Measurements from ENCODE around the gene MEIS2.

The MEIS2 gene

DNA sequence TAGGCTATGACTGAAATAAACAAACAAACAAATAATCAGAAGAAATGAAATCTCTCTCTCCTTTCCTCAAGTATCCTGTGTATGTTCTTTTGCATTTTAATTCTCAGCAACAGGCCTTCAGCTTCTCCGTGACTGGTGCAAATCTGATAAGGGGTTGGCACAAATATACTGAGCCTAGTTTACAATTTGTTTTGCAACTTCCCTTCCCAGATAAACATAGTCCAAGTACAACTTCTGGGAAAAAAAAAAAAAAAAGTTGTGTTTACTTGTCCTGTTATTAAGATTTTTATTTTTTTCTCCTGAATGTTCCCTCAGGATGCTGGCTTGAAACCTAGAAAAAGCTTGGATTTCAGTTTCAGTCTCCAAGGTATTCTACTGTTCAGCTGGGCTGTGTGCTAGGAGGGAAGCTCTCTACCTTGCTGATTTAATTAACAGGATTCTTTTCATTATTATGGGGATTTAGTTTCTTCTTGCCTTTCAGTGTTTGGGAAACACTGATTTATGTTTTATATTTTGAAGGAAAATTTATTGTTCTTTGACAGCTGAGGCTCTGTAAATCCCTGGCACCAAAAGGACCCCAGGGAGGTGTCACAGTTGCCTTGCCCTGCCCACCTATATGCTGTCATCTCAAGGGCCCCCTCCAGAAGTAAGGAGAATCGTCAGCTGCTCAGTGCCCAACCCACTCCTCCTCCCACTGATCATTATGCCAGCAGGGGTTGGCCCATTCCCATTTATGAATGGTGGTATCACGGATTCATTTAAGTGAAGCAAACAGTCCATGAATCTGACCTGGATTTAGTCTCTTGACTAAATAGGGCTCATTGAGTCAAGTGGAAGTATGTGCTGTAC, 185.2 kb downstream of the MEIS2 start:
- Mint-ChIP-seq H3K4me3 (no peak overlapping the region), H3K36me3 (no peaks in the 10 kb centered on the region), H3K27me3 (no peaks in the 10 kb centered on the region), H3K9me3 (no peaks in the 10 kb centered on the region), H3K4me1 (no peaks in the 10 kb centered on the region), H3K27ac (no peak overlapping the region)
- no peak for ATAC-seq (replicated peaks)
- no peak for DNase-seq

DNA sequence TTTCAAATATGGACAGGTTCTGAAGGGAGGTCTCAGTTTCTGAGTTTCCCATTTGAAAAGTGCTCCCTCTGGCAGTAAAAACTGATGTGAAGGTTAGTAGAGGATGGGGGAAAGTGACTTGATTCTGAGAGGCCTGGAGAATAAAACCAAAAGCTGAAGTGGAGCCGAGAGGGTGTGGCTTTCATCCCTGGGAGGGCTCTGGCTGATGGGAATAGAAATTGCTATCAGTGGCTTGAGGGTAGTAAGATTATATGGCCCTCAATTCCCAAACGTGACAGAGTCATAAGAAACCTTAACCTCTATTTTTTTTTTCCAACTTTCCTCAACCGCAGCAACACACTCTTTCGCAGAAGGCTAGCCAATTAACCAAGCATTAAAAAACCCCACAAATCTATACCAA, 185.9 kb downstream of the MEIS2 start:
- ATAC-seq (replicated peaks) (no peak), DNase-seq (no peak)
- Mint-ChIP-seq H3K27ac (no peak overlapping the region), H3K4me1 (no peaks in the 10 kb centered on the region), H3K27me3 (peaks cover 0 to 4% of the 10 kb centered on the region in 2 donors), H3K4me3 (no peak overlapping the region), H3K36me3 (no peaks in the 10 kb centered on the region), H3K9me3 (no peaks in the 10 kb centered on the region)

DNA sequence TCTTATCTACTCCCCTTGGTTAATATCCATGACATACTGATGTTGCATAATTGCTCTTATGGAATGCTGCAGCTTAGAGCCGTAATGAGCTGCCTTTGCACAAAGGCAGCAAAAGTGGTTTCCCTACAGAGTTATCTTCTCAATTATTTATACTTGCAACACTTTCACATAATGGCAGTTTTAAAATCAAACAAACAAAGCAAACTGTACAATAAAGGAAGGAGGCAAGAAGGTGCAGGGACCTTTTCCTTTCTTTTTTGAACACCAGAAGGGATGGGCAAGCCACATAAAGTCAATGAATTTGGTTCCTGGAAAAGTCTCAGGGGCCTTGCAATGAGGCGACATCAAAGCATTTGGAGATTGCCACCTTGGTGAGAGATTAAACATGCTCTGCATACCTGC, 188.0 kb downstream of the MEIS2 start:
- no peaks in the 10 kb centered on the region for H3K36me3 Mint-ChIP-seq
- ATAC-seq (replicated peaks) (no peak), DNase-seq (no peak)
- H3K9me3 Mint-ChIP-seq, result no peaks in the 10 kb centered on the region
- no peak overlapping the region for H3K4me3 Mint-ChIP-seq
- peaks cover 0 to 5% of the 10 kb centered on the region in 2 donors for H3K27me3 Mint-ChIP-seq
- H3K4me1 Mint-ChIP-seq, result no peaks in the 10 kb centered on the region
- no peak overlapping the region for H3K27ac Mint-ChIP-seq

DNA sequence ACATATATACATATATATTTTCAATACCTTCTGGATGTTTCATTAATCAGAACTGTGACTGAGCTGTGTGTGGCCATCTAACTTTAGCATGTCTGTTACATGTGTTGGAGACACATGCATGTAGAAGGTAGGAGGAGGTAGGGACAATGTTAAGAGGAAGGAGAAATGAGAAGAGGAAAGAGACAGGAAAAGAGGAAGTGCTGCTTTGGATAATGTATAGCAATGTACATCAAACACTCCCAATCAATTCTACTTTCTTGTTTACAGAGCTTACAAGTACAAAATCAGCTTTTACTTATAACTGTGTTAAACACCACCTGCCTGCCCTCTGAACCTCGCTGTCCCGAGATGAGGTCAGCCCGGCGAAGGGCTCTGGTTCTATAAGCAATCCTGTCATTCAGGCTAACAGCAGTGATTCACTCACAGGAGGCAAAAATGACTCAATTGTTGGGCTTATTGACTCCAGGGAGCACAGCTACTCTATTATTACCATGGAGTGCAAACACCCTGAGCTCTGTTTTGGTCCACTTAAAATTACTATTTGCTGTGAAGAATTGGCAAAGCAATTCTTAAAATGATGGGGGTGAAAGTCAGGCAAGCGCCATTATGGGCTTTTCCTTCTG, 188.9 kb downstream of the MEIS2 start:
- H3K36me3 Mint-ChIP-seq, result no peaks in the 10 kb centered on the region
- H3K27me3 Mint-ChIP-seq, result peaks cover 0 to 5% of the 10 kb centered on the region in 2 donors
- no peaks in the 10 kb centered on the region for H3K4me1 Mint-ChIP-seq
- no peak overlapping the region for H3K27ac Mint-ChIP-seq
- H3K4me3 Mint-ChIP-seq, result no peak overlapping the region
- no peak for DNase-seq
- no peak for ATAC-seq (replicated peaks)
- no peaks in the 10 kb centered on the region for H3K9me3 Mint-ChIP-seq

DNA sequence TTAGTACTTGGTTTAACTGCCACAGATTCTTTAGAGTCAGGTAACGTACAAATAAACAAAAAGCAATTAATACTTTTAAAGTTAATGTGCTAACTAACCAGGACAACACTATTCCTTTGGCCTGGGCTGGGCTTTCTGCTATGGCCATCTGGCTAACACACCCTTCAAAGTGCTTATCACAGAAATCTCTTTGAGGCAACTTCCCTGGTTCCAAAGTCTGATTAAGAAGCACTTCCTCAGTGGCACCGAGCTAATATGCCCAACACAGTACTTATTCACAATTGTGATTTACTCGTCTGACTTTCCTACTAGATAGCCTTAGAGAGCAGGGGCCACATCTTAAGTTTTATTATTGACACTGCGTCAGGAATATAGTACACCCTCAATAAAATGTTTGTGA, 191.4 kb downstream of the MEIS2 start:
- Mint-ChIP-seq H3K27ac (no peak overlapping the region), H3K27me3 (peaks cover 0 to 5% of the 10 kb centered on the region in 2 donors), H3K4me3 (no peak overlapping the region), H3K36me3 (no peaks in the 10 kb centered on the region), H3K9me3 (no peaks in the 10 kb centered on the region), H3K4me1 (no peaks in the 10 kb centered on the region)
- DNase-seq (no peak), ATAC-seq (replicated peaks) (no peak)

DNA sequence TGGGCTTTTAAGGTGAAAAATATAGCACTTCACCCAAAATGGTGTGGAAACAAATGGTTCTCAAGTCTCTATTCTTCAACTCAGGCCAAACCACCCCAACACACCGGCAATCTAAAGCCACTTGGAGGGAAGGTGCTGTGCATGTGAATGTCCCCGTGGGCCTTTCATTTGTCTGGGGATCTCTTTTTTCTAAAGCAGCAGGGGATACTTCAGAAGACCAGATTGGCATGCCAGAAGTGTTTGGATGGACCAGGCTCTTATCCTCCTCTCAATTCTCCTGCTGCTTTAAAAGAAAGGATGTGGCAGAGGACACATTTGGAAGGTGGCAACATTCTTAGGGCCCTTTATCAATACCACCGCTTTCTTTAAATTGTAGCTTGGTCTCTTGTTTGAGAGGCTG, 193.1 kb downstream of the MEIS2 start:
- ATAC-seq (replicated peaks) (no peak), DNase-seq (no peak)
- H3K36me3 Mint-ChIP-seq, result no peaks in the 10 kb centered on the region
- H3K4me3 Mint-ChIP-seq, result no peak overlapping the region
- H3K27me3 Mint-ChIP-seq, result peaks cover 0 to 5% of the 10 kb centered on the region in 2 donors
- no peak overlapping the region for H3K27ac Mint-ChIP-seq
- no peaks in the 10 kb centered on the region for H3K9me3 Mint-ChIP-seq
- H3K4me1 Mint-ChIP-seq, result no peaks in the 10 kb centered on the region

DNA sequence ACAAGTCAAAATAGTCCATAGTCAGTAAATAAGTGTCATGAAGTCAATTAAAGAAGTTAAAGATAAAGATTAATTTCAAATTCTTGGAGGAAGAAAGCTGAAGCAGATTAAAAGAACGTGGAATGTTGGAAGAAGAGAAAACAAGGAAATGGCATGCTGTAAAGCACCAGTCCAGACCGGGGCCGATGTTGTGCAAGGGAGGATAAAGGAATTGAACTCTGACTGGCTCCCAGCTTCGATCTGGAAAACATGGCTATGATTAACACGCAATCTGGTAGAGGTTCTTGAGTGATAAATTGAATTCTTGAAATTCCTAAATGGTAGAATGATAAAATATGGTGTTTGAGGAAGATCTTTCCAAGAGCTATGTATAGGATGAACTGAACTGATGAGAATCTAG, 194.4 kb downstream of the MEIS2 start:
- Mint-ChIP-seq H3K36me3 (no peaks in the 10 kb centered on the region), H3K4me3 (no peak overlapping the region), H3K27ac (no peak overlapping the region), H3K4me1 (no peaks in the 10 kb centered on the region), H3K9me3 (no peaks in the 10 kb centered on the region), H3K27me3 (peaks cover 0 to 5% of the 10 kb centered on the region in 2 donors)
- DNase-seq (no peak), ATAC-seq (replicated peaks) (no peak)

DNA sequence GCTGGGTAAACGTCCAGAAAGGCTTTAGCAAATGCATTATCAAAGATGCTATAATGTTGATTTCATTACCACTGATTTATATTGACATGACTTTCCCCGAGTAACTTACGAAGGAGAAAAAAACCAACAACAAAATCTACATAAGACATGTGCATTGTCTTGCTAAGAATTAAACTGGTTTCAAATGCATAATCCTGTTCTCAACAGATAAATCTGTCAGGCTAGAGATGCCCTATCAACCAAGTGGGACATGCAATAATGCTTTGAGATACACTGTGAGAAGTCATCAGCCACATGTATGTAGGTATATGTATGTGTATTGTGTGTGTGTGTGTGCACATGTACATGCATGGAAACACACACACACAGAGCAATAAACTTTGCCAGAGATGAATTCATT, 195.6 kb downstream of the MEIS2 start:
- Mint-ChIP-seq H3K27me3 (peaks cover 0 to 4% of the 10 kb centered on the region in 2 donors), H3K36me3 (no peaks in the 10 kb centered on the region), H3K4me1 (no peaks in the 10 kb centered on the region), H3K9me3 (no peaks in the 10 kb centered on the region), H3K4me3 (no peak overlapping the region), H3K27ac (no peak overlapping the region)
- ATAC-seq (replicated peaks) (no peak), DNase-seq (no peak)

DNA sequence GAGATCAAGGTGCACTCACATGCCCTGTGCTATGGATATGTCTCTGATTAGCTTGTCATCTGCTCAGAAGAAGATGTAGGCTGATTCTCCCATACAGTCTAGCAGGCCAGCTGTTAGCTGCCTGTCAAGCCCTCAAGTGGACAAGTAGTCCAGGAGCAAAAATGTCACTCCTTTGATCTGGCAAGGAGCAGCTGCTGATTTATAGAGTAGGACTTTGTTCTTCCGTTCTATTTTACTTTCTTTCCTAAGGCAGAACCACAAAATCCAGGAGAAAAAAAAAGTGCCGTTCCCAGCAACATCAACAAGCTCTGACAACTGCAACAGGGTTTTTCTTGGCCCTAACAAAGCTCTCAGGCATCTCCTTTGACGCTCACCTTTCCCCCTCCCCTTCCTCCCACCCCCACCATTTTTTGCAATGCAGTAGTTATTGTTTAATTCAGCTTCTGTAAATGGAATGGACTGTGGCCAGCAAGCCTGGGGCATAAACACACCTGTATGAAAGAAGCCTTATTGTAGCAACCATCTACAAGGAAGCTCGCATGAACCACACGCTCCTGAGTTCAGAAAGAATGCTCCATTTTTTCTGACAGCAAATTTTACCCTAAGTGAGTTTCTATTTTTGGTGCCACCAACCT, 196.3 kb downstream of the MEIS2 start:
- ATAC-seq (replicated peaks) (no peak), DNase-seq (no peak)
- H3K4me1 Mint-ChIP-seq, result no peaks in the 10 kb centered on the region
- no peaks in the 10 kb centered on the region for H3K27me3 Mint-ChIP-seq
- no peaks in the 10 kb centered on the region for H3K9me3 Mint-ChIP-seq
- no peak overlapping the region for H3K27ac Mint-ChIP-seq
- no peaks in the 10 kb centered on the region for H3K36me3 Mint-ChIP-seq
- no peak overlapping the region for H3K4me3 Mint-ChIP-seq

DNA sequence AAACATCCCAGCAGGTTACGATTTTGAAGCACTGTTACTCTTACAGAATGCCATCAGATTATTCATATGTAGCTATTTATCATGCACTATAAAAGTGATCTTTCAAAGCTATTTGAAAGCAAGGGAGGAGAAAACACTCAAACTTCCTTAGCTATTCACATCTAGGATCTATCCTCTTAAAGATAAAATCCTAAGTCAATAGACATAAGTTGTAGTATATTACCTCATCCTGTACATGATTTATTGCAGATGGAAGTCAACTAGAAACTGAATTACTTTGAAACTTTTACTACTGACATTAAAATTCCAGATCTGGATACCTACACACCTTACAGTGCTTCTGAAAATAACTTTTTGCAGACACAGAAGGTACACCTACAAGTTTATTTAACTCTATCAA, 197.2 kb downstream of the MEIS2 start:
- Mint-ChIP-seq H3K9me3 (no peaks in the 10 kb centered on the region), H3K36me3 (no peaks in the 10 kb centered on the region), H3K27ac (no peak overlapping the region), H3K4me1 (no peaks in the 10 kb centered on the region), H3K27me3 (peaks cover 4 to 5% of the 10 kb centered on the region in 2 donors), H3K4me3 (no peak overlapping the region)
- no peak for DNase-seq
- no peak for ATAC-seq (replicated peaks)

DNA sequence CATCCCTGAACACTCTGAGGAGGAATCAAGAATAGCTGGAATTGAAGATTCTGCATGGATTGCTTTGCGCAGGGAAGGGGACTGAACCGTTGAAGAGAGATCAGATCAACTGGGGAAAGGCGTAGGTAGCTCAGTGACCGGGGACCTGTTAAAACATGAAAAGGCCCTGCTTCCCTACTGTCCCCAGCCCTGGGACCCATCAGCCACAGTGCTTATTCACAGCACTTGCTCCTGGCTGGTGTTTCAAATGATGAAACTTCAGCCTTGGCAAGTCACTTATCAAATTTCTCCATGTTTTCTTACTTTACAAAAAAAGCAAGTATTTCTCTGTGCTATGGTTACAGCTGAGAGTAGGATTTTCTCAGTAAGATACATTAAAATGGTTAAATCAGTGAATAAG, 199.3 kb downstream of the MEIS2 start:
- no peaks in the 10 kb centered on the region for H3K36me3 Mint-ChIP-seq

DNA sequence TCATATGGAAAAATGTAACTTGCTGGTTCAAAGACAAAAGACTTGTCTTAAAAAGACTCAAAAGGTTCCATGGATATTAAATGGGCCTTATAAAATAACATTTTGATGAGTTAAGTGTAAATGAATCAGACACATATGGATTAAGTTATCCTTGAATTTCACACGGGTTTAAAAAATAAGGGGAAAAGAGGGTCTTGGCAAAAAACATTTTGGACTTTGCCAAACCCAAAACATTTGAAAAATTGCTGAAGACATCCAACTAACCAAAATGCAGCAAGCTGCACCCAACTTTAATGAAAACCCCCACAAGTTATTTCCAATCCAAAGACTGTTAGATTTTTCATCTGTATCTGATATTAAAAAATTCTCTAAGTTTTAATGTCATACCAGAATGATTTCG, 200.7 kb downstream of the MEIS2 start:
- Mint-ChIP-seq H3K36me3 (no peaks in the 10 kb centered on the region), H3K4me1 (no peaks in the 10 kb centered on the region), H3K27me3 (peaks cover 8 to 17% of the 10 kb centered on the region in 2 donors), H3K9me3 (no peaks in the 10 kb centered on the region), H3K4me3 (no peak overlapping the region), H3K27ac (no peak overlapping the region)
- ATAC-seq (replicated peaks) (no peak), DNase-seq (no peak)

More for the DNA sequence above, 199.3 kb downstream of the MEIS2 start:
- H3K27me3 Mint-ChIP-seq, result peaks cover 4 to 12% of the 10 kb centered on the region in 2 donors
- no peak for ATAC-seq (replicated peaks)
- DNase-seq, result no peak
- H3K9me3 Mint-ChIP-seq, result no peaks in the 10 kb centered on the region
- no peak overlapping the region for H3K27ac Mint-ChIP-seq
- H3K4me1 Mint-ChIP-seq, result no peaks in the 10 kb centered on the region
- no peak overlapping the region for H3K4me3 Mint-ChIP-seq

DNA sequence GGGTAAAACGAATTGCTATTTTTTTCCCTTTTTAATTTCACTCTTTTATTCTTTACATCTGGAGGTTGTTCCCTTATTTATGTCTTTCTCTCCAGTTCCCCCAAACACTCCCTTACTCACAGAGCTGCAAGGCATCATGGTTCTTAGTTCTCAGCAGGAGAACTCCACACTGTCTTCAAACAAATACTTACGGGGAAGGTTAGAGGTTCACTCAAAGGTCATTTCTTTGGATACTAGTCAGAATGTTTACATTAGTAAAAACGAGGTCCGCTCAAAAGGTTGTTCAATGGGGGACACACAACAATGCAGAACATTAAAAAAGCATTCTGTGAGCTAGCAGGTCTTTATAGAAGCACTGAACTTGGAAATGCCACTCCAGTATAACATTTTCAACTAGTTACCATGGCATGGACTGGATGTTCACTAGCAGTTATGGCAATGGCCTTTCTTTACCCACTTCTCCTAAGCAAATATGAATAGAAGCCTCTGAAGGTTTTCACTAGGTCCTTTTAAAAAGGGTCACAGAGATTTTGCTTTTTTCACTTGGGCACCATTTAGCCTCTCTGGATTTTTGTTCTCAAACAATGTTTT, 201.7 kb downstream of the MEIS2 start:
- Mint-ChIP-seq H3K27me3 (peaks cover 8 to 17% of the 10 kb centered on the region in 2 donors), H3K4me3 (no peak overlapping the region), H3K36me3 (no peaks in the 10 kb centered on the region)

DNA sequence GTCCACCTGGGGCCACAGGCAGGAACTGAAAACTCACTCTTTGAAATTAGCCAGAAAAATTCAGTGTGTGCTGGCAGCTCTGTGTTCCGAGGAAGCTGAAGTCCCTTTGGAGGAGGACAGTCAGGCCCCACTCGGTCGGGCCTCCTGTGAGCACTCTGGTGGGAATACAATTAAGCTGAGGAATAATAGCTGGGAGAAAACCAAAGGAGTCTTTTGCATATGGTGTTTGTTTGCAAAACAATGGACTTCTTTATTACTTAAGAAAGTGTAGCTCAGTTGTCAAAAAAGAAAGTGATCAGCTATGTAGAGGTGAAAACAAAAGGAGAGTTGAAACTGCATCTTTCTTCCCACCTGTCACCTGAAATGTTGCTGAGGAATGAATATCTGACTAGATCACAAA, 202.5 kb downstream of the MEIS2 start:
- Mint-ChIP-seq H3K9me3 (no peaks in the 10 kb centered on the region), H3K4me3 (no peak overlapping the region), H3K36me3 (no peaks in the 10 kb centered on the region), H3K27me3 (peaks cover 8 to 17% of the 10 kb centered on the region in 2 donors), H3K4me1 (no peaks in the 10 kb centered on the region), H3K27ac (no peak overlapping the region)
- ATAC-seq (replicated peaks), result no peak
- DNase-seq, result no peak

More for the DNA sequence above, 201.7 kb downstream of the MEIS2 start:
- Mint-ChIP-seq H3K4me1 (no peaks in the 10 kb centered on the region), H3K27ac (no peak overlapping the region), H3K9me3 (no peaks in the 10 kb centered on the region)
- DNase-seq (no peak), ATAC-seq (replicated peaks) (no peak)

Data from stimulated activated naive B cell treated with anti-CD40 and anti-IgM and Interleukin-4, amounts not matched to agents 10 μg/mL and 1 μg/mL and 100 μg/mL, for 72 hours (primary cell).